ENCODE measurements around the gene TET1. TPM values are rescaled to one million over a fixed set of nuclear protein-coding genes. Genes with fewer than 3 reads are reported as not detected.

The TET1 gene
- total RNA-seq, 1 experiment from 2014 or later: 53.4 TPM

DNA sequence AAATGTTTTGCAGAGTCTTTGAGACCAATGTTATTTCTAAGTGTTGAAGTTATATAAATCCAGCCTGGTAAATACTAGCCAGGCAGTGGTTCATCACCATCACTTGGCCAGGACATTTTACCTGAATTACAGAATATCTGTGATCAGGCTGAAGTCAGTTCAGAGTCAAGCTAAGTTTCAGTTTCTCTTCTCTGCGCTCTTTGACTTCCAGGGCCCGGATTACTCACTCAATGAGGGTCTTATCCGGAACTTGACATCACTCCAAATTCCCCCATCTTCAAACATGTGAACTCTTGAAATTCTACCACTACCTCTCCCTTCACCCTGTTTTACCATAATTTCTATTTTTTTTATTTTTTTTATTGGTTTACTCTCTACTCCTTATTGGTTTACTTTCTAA is 124.3 kb downstream of the TET1 start:
- Histone ChIP-seq H4K20me1 (ENCODE audit: control insufficient read depth, insufficient read depth, insufficient read length) (no peaks in the 10 kb centered on the region), H3K79me1 (ENCODE audit: insufficient read depth, low read depth, low read length, poor library complexity, severe bottlenecking) (peaks cover 3% of the 10 kb centered on the region), H3K18ac (ENCODE audit: insufficient read length, low read depth, low read length) (no peak overlapping the region), H3T11ph (ENCODE audit: low read length) (no peak overlapping the region), H2BK120ac (ENCODE audit: low read depth, low read length, poor library complexity, severe bottlenecking) (no peak overlapping the region), H3K14ac (ENCODE audit: insufficient read depth, low read length) (no peak overlapping the region), H3K9ac (ENCODE audit: extremely low read depth, insufficient read length, low read length) (no peak overlapping the region), H2BK5ac (ENCODE audit: insufficient read length, low read length) (no peak overlapping the region), H4K8ac (replicated peaks; ENCODE audit: insufficient read length, low read depth, low read length) (no peak overlapping the region), H3K23me2 (ENCODE audit: insufficient read length, low read depth, low read length, poor library complexity, severe bottlenecking) (no peaks in the 10 kb centered on the region), H3K23ac (ENCODE audit: insufficient read length, low read depth, low read length) (no peak overlapping the region), H2BK20ac (ENCODE audit: low read depth, low read length, poor library complexity, severe bottlenecking) (no peak overlapping the region), H3K4me1 (ENCODE audit: insufficient read depth, low read length) (no peaks in the 10 kb centered on the region), H4K91ac (ENCODE audit: insufficient read length, low read depth, low read length) (no peak overlapping the region), H2AFZ (ENCODE audit: low read length) (no peak overlapping the region), H3K79me2 (ENCODE audit: insufficient read depth, low read length) (no peaks in the 10 kb centered on the region), H3K27ac (ENCODE audit: insufficient read length, low read depth, low read length) (no peak overlapping the region), H2BK12ac (ENCODE audit: insufficient read length, low read depth, low read length) (no peak overlapping the region), H3K56ac (ENCODE audit: insufficient read length, low read depth, low read length) (no peak overlapping the region), H3K4me2 (ENCODE audit: insufficient read depth, insufficient read length, low read length) (no peak overlapping the region), H3K4ac (ENCODE audit: low read depth, low read length) (no peak overlapping the region), H4K5ac (ENCODE audit: insufficient read length, low read depth, low read length) (no peak overlapping the region), H3K9me3 (ENCODE audit: control insufficient read depth, low read depth, low read length) (no peaks in the 10 kb centered on the region), H2BK15ac (ENCODE audit: low read depth, low read length) (no peak overlapping the region), H3K27me3 (ENCODE audit: insufficient read depth, low read length) (no peaks in the 10 kb centered on the region), H2AK5ac (ENCODE audit: insufficient read length, low read length) (no peak overlapping the region)
- DNase-seq: no peak
- Mint-ChIP-seq H3K4me1 (no peaks in the 10 kb centered on the region), H3K4me3 (no peak overlapping the region), H3K27me3 (ENCODE audit: low read depth) (no peaks in the 10 kb centered on the region), H3K27ac (no peak overlapping the region), H3K36me3 (ENCODE audit: insufficient read depth in 1 of 3, low read depth in 3 of 3) (peaks cover 43 to 72% (median 72%) of the 10 kb centered on the region in 3 experiments), H3K9me3 (no peaks in the 10 kb centered on the region)
- TF ChIP-seq, protein P1, sequence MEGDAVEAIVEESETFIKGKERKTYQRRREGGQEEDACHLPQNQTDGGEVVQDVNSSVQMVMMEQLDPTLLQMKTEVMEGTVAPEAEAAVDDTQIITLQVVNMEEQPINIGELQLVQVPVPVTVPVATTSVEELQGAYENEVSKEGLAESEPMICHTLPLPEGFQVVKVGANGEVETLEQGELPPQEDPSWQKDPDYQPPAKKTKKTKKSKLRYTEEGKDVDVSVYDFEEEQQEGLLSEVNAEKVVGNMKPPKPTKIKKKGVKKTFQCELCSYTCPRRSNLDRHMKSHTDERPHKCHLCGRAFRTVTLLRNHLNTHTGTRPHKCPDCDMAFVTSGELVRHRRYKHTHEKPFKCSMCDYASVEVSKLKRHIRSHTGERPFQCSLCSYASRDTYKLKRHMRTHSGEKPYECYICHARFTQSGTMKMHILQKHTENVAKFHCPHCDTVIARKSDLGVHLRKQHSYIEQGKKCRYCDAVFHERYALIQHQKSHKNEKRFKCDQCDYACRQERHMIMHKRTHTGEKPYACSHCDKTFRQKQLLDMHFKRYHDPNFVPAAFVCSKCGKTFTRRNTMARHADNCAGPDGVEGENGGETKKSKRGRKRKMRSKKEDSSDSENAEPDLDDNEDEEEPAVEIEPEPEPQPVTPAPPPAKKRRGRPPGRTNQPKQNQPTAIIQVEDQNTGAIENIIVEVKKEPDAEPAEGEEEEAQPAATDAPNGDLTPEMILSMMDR (conservative IDR thresholded peaks at IDR 0.05): no peak
- WGBS (ENCODE audit: extremely low coverage, insufficient read length, low lambda C conversion rate): no CpG with 5 or more reads among the region's 3 CpGs
